Ramos (cell line): ENCODE data around the gene ALDH1A3.

Source experiments
- in situ Hi-C: fragments of 300-500 bp; cut with MboI; formaldehyde crosslinking; loops from one replicate; pipeline ENCODE4 v1.14.3; 2022; ENCODE audit warnings: low sequenced_read_pairs; ENCODE audit not compliant: unreplicated experiment

ALDH1A3 gene

DNA sequence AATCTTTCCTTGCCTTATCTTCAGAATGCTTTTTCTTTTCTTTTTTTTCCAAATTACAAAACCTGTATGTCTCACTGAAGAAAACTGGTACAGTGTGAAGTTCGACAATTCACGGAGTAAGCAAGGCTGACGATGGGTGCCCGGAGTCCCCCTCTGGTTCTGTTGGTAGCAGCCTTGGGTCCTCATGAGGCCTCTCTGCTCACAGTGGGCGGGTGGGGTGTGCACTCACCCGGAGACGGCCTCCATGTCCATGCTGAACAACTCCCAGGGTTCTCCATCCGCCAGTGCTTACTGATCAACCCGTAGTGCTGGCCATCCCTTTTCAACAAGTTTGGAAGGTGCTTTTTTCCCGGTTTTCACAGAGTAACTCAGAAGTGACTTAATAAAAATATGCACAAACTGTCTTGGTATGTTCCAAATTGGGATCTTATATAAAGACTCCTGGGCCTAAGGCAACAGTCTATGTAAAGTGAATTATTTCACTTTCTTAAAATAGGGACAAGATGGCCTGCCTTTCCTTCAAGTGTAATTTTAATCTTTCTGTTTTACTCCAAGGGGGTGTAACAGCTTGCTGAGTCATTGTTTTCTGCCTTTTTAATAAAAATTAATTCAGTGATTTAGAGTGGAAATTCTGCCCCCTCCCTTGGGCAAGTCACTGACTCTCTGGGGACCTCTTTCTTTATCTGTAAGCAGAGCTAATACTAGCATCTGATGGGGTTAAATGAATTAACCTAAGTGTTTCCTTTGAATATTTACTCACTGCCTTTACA, 63.2 kb downstream of the ALDH1A3 start:
- in situ Hi-C loops, result no loop called here

GRCh38 chr15:100944244-100944895, 64.7 kb downstream of the ALDH1A3 start:
- in situ Hi-C loops, result no loop called here

GRCh38 chr15:100944986-100945385, 65.4 kb downstream of the ALDH1A3 start:
- in situ Hi-C loops, result no loop called here

DNA sequence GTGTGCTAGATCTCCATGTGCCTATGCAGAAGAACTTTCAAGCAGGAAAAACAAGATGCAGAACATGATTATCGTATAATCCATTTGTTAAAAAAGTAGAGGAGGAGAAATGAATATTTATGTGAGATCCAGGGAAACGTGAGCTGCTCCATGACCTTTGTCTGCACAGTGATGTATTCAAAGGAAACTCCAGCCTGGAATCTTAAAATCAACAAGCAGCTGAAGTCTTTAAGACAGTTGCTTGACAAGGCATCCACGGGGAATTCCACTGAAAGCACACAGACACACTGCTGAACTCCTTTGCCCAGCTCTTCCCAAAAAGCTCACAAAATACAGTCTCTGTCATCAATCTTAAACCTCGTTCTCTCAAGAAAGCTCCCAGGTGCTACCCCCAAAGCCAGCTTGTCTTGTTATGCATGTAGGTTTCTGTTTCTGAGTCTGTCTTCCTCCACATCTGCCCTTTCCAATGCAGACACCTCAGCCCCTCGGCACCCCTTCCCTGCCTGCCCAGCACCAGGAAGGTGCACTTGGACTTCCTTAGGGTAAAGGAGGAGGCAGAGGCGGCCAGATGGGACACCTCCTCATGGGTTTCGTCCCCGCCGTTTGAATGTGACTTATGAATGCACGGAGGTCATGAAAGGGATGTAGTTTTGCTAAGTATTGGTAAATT, 68.3 kb downstream of the ALDH1A3 start:
- in situ Hi-C loops, result no loop called here

DNA sequence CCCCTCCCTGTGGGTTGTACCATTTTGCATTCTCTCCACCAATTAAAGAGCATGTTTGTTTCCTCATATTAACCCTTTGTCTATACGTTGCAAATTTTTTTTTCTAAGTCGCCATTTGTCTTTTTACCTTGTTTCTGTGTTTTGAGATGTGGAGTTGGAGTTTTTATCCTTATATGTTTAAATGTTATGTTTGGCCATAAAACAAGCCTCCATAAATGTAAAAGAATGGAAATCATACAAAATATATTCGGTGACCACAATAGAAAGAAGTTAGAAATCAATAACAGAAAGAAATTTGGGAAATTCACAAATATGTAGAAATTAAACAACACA, 68.8 kb downstream of the ALDH1A3 start:
- in situ Hi-C loops, result no loop called here

GRCh38 chr15:100949691-100950090, 70.1 kb downstream of the ALDH1A3 start:
- in situ Hi-C loops, result no loop called here

GRCh38 chr15:100951965-100952364, 72.3 kb downstream of the ALDH1A3 start:
- in situ Hi-C loops, result no loop called here

DNA sequence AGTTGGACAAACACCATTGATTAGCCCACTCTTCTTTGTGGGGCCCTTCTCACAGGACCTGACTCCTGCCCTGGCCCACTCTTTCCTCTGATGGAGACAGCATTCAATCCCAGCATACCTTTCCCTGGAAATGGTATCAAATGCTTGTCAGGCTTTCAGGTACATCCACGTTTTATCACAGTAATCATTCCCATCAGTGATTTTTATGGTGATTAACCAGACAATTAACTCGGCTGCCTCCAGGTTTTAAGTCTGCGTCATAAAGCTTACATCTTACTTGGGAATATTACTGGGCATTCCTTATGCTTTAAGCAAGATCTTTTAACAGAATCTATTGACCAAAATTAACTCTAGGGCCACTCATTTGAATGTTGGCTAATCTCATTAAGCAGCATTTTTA, 72.9 kb downstream of the ALDH1A3 start:
- in situ Hi-C loops, result no loop called here

DNA sequence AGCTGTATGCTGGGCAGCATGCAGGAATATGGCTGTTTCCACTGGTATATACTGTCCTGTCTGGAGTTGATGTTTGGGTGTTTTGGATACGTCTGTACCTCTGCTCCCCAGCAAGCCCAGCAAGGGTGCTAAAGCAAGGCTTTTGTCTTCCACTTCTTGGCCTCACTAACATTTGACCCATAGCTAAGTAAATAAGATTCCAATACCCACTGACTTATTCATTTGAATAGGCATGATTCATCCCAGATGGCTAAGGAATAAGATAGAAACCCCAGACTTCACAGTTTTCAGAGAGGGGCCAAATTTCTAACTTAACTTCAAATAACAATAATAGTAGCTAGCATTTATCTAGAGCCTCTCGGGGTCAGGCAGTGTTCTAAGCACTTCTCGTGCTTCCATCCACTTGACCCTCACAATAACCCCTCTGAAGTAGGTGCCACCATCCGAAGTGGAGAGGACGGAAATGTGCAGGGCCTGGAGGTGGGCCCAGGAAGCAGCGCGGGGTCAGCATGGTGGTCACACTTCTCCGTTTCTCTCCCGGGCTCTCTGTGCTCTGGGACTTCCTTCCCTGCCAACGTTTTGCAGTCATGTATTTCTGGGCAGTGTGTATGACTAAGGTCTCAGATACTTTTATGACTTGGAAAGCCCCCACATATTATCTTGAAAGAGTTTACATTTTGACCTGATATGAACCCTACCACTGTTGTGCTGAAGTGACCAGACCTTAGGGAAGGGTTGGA, 78.9 kb downstream of the ALDH1A3 start:
- in situ Hi-C loops, result no loop called here

DNA sequence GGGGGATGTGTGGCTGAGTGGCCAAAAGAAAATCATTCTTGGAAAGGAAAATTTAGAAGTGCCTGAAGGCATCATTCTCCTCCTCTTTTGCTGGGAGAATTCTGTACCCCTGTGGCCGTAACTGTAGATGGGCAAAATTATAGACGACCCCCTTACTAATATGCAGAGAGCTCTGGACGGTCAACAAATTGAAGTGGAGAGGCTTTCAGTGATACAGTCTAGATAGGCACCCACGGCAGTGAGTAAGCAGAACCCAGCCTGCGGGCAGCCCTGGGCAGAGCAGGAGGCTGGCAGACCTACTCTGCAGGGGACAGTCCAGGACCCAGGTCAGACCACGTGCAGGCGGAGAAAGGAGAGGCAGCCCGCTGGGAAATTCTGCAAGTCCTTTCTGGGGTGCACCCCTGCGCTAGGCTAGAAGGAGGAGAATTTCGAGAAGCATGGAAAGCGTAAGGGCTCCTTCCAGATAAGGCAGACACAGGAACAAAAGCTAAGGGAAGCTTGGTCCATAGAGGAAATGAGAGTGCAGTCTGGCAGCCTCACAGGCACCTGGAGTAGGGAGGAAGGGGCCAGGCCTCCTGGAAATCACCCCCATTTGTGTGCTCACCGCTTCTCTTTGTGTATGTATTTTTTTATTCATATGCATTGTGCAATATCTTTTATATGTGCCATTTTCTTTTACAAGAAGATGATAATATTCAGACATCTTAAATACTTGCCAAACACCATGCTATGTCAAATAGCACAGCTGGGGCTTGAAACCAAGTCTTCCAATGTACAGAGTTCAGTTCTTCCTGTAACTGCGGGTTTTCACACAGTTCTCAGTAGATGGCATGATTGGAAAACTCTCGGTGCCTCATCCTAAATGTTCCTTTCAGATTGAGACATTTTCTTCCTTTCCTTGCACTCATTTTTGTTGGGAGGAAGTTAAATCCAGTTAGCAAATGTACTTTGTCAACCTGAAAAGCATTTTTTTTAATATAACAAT, 79.7 kb downstream of the ALDH1A3 start:
- in situ Hi-C loops, result no loop called here
